HCT116 (cell line): ENCODE data around the gene PDE4B. TPM values are rescaled to one million over a fixed set of nuclear protein-coding genes. Genes with fewer than 3 reads are reported as not detected.

Source experiments
- ATAC-seq: fragments of 200-7000 bp; cut with Tn5 transposase; 2 replicates; pipeline ENCODE4 v1.9.1; 2020; ENCODE audit warnings: mild to moderate bottlenecking, moderate library complexity
- BruUV-seq: library from RNA; stranded (reverse); fragments of 400-500 nt; replicated peaks from 2 replicates; lab custom pipeline; 2021; lab: Mats Ljungman, UMichigan
- CTCF ChIA-PET: fragments of 300-600 bp; sonication (Branson Sonifier 250); formaldehyde crosslinking; loops from one replicate; lab custom pipeline; 2021; ENCODE audit warnings: antibody characterized with exemption; lab: Charles Lee
- POLR2A ChIA-PET: fragments of 300-600, 350-600 bp; sonication (Branson Sonifier 250); formaldehyde crosslinking; loops from one replicate; lab custom pipeline; 2021; ENCODE audit warnings: antibody characterized with exemption; lab: Charles Lee
- RAD21 ChIA-PET, 2 experiments: fragments of 300-600 bp; sonication (Branson Sonifier 250); formaldehyde crosslinking; loops; one replicate each; lab custom pipeline; 2023; ENCODE audit warnings: low total read pairs in 2 of 2; ENCODE audit not compliant: uncharacterized antibody in 2 of 2, unreplicated experiment in 2 of 2, low non-redundant PET in 1 of 2; lab: Charles Lee
- DNase-seq: peaks from one replicate; pipeline ENCODE4 v3.0.0-alpha.2; 2010; ENCODE audit warnings: low read depth, low spot score
- H2AFZ ChIP-seq: fragments of 200-600 bp; shearing (Covaris generic), sonication (generic); 2 replicates; pipeline ENCODE4 v1.6.1; 2017; ENCODE audit warnings: low read depth, mixed run types, mixed read lengths, antibody characterized with exemption, low read length; ENCODE audit not compliant: poor library complexity, severe bottlenecking
- H3K27ac ChIP-seq: 2 replicates; pipeline ENCODE4 v1.5.1; 2012; ENCODE audit warnings: low read depth, low read length
- H3K27me3 ChIP-seq: fragments of 200-600 bp; sonication (generic); 2 replicates; pipeline ENCODE4 v1.6.1; 2016; ENCODE audit warnings: mixed run types, low read length, mixed read lengths; ENCODE audit not compliant: insufficient read depth
- H3K36me3 ChIP-seq, 2 experiments: fragments of 200-500 bp in 1 of 2; fragments of 200-600 bp in 1 of 2; sonication (Bioruptor generic) in 1 of 2; sonication (generic) in 1 of 2; 2 replicates each; pipeline versions ENCODE4 v1.5.1 to v1.6.1; 2014 to 2016; ENCODE audit warnings: low read length in 2 of 2, inconsistent platforms in 1 of 2, mixed read lengths in 1 of 2, mixed run types in 1 of 2; ENCODE audit not compliant: insufficient read depth in 2 of 2, control insufficient read depth in 1 of 2
- H3K4me1 ChIP-seq, 2 experiments: fragments of 200-600 bp in 1 of 2; sonication (generic) in 1 of 2; 2 replicates each; pipeline versions ENCODE4 v1.5.1 to v1.6.1; 2012 to 2017; ENCODE audit warnings: low read length in 2 of 2, inconsistent platforms in 1 of 2, mild to moderate bottlenecking in 1 of 2, mixed read lengths in 1 of 2, mixed run types in 1 of 2, moderate library complexity in 1 of 2; ENCODE audit not compliant: insufficient read depth in 2 of 2, control insufficient read depth in 1 of 2
- H3K4me2 ChIP-seq: fragments of 200-600 bp; sonication (generic); 2 replicates; pipeline ENCODE4 v1.6.1; 2017; ENCODE audit warnings: mixed run types, low read length, mixed read lengths
- H3K4me3 ChIP-seq, 2 experiments: fragments of 200-600 bp in 1 of 2; sonication (generic) in 1 of 2; replicated peaks in 1 of 2; 2 replicates each; pipeline ENCODE4 v1.5.1; 2011 to 2016; ENCODE audit warnings: low read length in 2 of 2, control low read depth in 1 of 2, low read depth in 1 of 2, mild to moderate bottlenecking in 1 of 2, mixed read lengths in 1 of 2, mixed run types in 1 of 2
- H3K79me2 ChIP-seq: fragments of 200-600 bp; sonication (generic); 2 replicates; pipeline ENCODE4 v1.6.1; 2017; ENCODE audit warnings: mild to moderate bottlenecking, mixed run types, low read length, moderate library complexity, mixed read lengths; ENCODE audit not compliant: insufficient read depth
- H3K9ac ChIP-seq: fragments of 200-600 bp; sonication (generic); 2 replicates; pipeline ENCODE4 v1.6.1; 2016; ENCODE audit warnings: low read length, mixed read lengths
- H3K9me2 ChIP-seq: fragments of 200-600 bp; sonication (generic), shearing (Covaris generic); 2 replicates; pipeline ENCODE4 v1.6.1; 2017; ENCODE audit warnings: mixed run types, mild to moderate bottlenecking, moderate library complexity; ENCODE audit not compliant: insufficient read depth
- H3K9me3 ChIP-seq, 2 experiments: fragments of 200-500 bp in 1 of 2; fragments of 200-600 bp in 1 of 2; sonication (Bioruptor generic) in 1 of 2; sonication (generic) in 1 of 2; 2 replicates each; pipeline ENCODE4 v1.6.1; 2014 to 2017; ENCODE audit warnings: low read length in 2 of 2, mixed read lengths in 2 of 2, inconsistent platforms in 1 of 2, low read depth in 1 of 2, mild to moderate bottlenecking in 1 of 2, mixed run types in 1 of 2, moderate library complexity in 1 of 2; ENCODE audit not compliant: control insufficient read depth in 1 of 2, insufficient read depth in 1 of 2
- H4K20me1 ChIP-seq: fragments of 200-600 bp; sonication (generic), shearing (Covaris generic); 2 replicates; pipeline ENCODE4 v1.6.1; 2017; ENCODE audit warnings: mixed run types, mild to moderate bottlenecking, moderate library complexity; ENCODE audit not compliant: insufficient read depth
- CBX3 ChIP-seq: IDR thresholded peaks from 2 replicates; pipeline ENCODE4 v1.6.1; 2012; ENCODE audit warnings: low read depth
- CEBPB ChIP-seq: IDR thresholded peaks from 2 replicates; pipeline ENCODE4 v1.6.1; 2012; ENCODE audit warnings: low read depth
- CTCF ChIP-seq, 3 experiments: fragments of 200-600 bp in 1 of 3; sonication (generic) in 1 of 3; IDR thresholded peaks in 2 of 3; conservative IDR thresholded peaks in 1 of 3; 2 replicates each; pipeline ENCODE4 v1.5.1; 2012 to 2017; ENCODE audit warnings: low read depth in 2 of 3, low read length in 2 of 3, antibody characterized with exemption in 1 of 3, borderline replicate concordance in 1 of 3, control low read depth in 1 of 3, mild to moderate bottlenecking in 1 of 3, mixed read lengths in 1 of 3, mixed run types in 1 of 3, moderate library complexity in 1 of 3; ENCODE audit not compliant: insufficient read depth in 1 of 3
- EGR1 ChIP-seq: IDR thresholded peaks from 2 replicates; pipeline ENCODE4 v1.6.1; 2012; ENCODE audit warnings: low read depth
- ELF1 ChIP-seq: IDR thresholded peaks from 2 replicates; pipeline ENCODE4 v1.6.1; 2012; ENCODE audit warnings: low read depth, borderline replicate concordance
- EZH2 ChIP-seq: fragments of 200-600 bp; sonication (generic); IDR thresholded peaks from 2 replicates; pipeline ENCODE4 v1.6.1; 2017; ENCODE audit warnings: antibody characterized with exemption, mixed run types
- EZH2phosphoT487 ChIP-seq: fragments of 200-600 bp; IDR thresholded peaks from 2 replicates; pipeline ENCODE4 v1.6.1; 2018; ENCODE audit warnings: antibody characterized with exemption, borderline replicate concordance
- FOSL1 ChIP-seq: IDR thresholded peaks from 2 replicates; pipeline ENCODE4 v1.6.1; 2012; ENCODE audit warnings: low read depth
- JUND ChIP-seq: IDR thresholded peaks from 2 replicates; pipeline ENCODE4 v1.6.1; 2012
- MAX ChIP-seq: IDR thresholded peaks from 2 replicates; pipeline ENCODE4 v1.6.1; 2012
- POLR2AphosphoS5 ChIP-seq: IDR thresholded peaks from 2 replicates; pipeline ENCODE4 v1.6.1; 2011; ENCODE audit warnings: mild to moderate bottlenecking, low read depth, low read length, moderate library complexity
- RAD21 ChIP-seq: IDR thresholded peaks from 2 replicates; pipeline ENCODE4 v1.6.1; 2012; ENCODE audit warnings: low read depth, mild to moderate bottlenecking
- REST ChIP-seq: IDR thresholded peaks from 2 replicates; pipeline ENCODE4 v1.6.1; 2012; ENCODE audit warnings: low read depth
- SIN3A ChIP-seq: IDR thresholded peaks from 2 replicates; pipeline ENCODE4 v1.6.1; 2012; ENCODE audit warnings: low read depth
- SRF ChIP-seq: IDR thresholded peaks from 2 replicates; pipeline ENCODE4 v1.6.1; 2012; ENCODE audit warnings: low read depth
- YY1 ChIP-seq: IDR thresholded peaks from 2 replicates; pipeline ENCODE4 v1.6.1; 2011; ENCODE audit warnings: low read length, low read depth, moderate library complexity, mild to moderate bottlenecking; ENCODE audit not compliant: insufficient replicate concordance; ENCODE audit errors: extremely low read depth
- ZBTB33 ChIP-seq: IDR thresholded peaks from 2 replicates; pipeline ENCODE4 v1.6.1; 2011; ENCODE audit warnings: mild to moderate bottlenecking, low read length, moderate library complexity; ENCODE audit not compliant: insufficient replicate concordance; ENCODE audit errors: extremely low read depth
- ZNF274 ChIP-seq: fragments of 200-500 bp; sonication (Bioruptor generic); IDR thresholded peaks from 2 replicates; pipeline ENCODE4 v1.6.1; 2014; ENCODE audit warnings: mild to moderate bottlenecking, low read depth, low read length, inconsistent platforms
- intact Hi-C: fragments of 100-400 bp; cut with micrococcal nuclease; formaldehyde crosslinking; loops from 2 replicates; pipeline ENCODE4 v1.10.0; 2022
- total RNA-seq: library from RNA; stranded (reverse); gene quantifications from one replicate; pipeline ENCODE4 v1.2.1, GENCODE V29; 2021; ENCODE audit not compliant: unreplicated experiment

The PDE4B gene
- total RNA-seq, 1 experiment from 2014 or later, result 76.9 TPM

- ATAC-seq, result no peak
- BruUV-seq, result no TSS peak
Observed at GRCh38 chr1:66137235-66137634, 344.5 kb downstream of the PDE4B start.

More at GRCh38 chr1:66137235-66137634, 344.5 kb downstream of the PDE4B start:
- no peaks in the 10 kb centered on the region for H3K9me2 ChIP-seq
- H3K36me3 ChIP-seq, result no peaks in the 10 kb centered on the region
- ChIA-PET RAD21 (no interaction called here), POLR2A (no interaction called here), CTCF (no interaction called here)
- no peaks in the 10 kb centered on the region for H3K9me3 ChIP-seq
- H3K4me2 ChIP-seq, result no peak overlapping the region
- no peaks in the 10 kb centered on the region for H3K4me1 ChIP-seq
- H3K9ac ChIP-seq, result no peak overlapping the region
- no peaks in the 10 kb centered on the region for H3K27me3 ChIP-seq
- TF ChIP-seq JUND (no peak), SRF (no peak), ELF1 (no peak), ZNF274 (no peak), FOSL1 (no peak), MAX (no peak), SIN3A (no peak), CBX3 (no peak), ZBTB33 (no peak), EZH2 (no peak), EZH2phosphoT487 (no peak), YY1 (no peak), POLR2AphosphoS5 (no peak), EGR1 (no peak), RAD21 (no peak), CTCF (IDR thresholded peaks at IDR 0.05 in 2 of 3, conservative IDR thresholded peaks at IDR 0.05 in 1 of 3; ENCODE audit: borderline replicate concordance in 1 of 3, insufficient read depth in 1 of 3, low read depth in 2 of 3, low read length in 2 of 3) (no peak), CEBPB (no peak), REST (no peak)
- H3K27ac ChIP-seq, result no peak overlapping the region
- H4K20me1 ChIP-seq, result no peaks in the 10 kb centered on the region
- H3K79me2 ChIP-seq, result no peaks in the 10 kb centered on the region
- no peak for DNase-seq
- intact Hi-C loops, result no loop called here
- H3K4me3 ChIP-seq, result no peak overlapping the region
- no peak overlapping the region for H2AFZ ChIP-seq
